HepG2 (cell line): Measurements from ENCODE around the gene STK32C. TPM values are rescaled to one million over a fixed set of nuclear protein-coding genes. Genes with fewer than 3 reads are reported as not detected.

Experiments used
- ATAC-seq: fragments of 200-7000 bp; cut with Tn5 transposase; 3 replicates; pipeline ENCODE4 v1.9.1; 2020; ENCODE audit warnings: mild to moderate bottlenecking, moderate library complexity
- BruUV-seq: library from RNA; stranded (reverse); fragments of 400-500 nt; replicated peaks from 2 replicates; lab custom pipeline; 2021; lab: Mats Ljungman, UMichigan
- CTCF ChIA-PET: fragments of 300-600 bp; formaldehyde crosslinking; extraction: SDS; loops from one replicate; lab custom pipeline; 2021; ENCODE audit warnings: low total read pairs, inconsistent platforms, low intra/inter-chr PET ratio; lab: Yijun Ruan, JAX
- POLR2A ChIA-PET: fragments of 350-600 bp; sonication (Branson Sonifier 250); formaldehyde crosslinking; loops from one replicate; lab custom pipeline; 2020; ENCODE audit warnings: antibody characterized with exemption, inconsistent platforms; lab: Yijun Ruan, JAX
- DNase-seq: peaks from one replicate; pipeline ENCODE4 v3.0.0-alpha.2; 2015; ENCODE audit warnings: low spot score
- FAIRE-seq: peaks from 3 replicates; lab custom pipeline; 2011; peaks lifted over from hg19 to GRCh38; lab: Jason Lieb, UNC
- H2AFZ ChIP-seq: one replicate; pipeline ENCODE4 v1.6.1; 2011; ENCODE audit warnings: low read length, inconsistent platforms
- H3K27ac ChIP-seq: fragments of 300-600 bp; 3 replicates; pipeline ENCODE4 v1.8.0; 2011; ENCODE audit warnings: mixed run types, mild to moderate bottlenecking, mixed read lengths, low read length, inconsistent platforms; ENCODE audit not compliant: insufficient read depth; ENCODE audit errors: extremely low read length
- H3K27me3 ChIP-seq, 2 experiments: fragments of 200-600 bp in 1 of 2; 2 replicates in 1 of 2; 3 replicates in 1 of 2; pipeline versions ENCODE4 v1.6.0 to v1.8.0; 2011; ENCODE audit warnings: low read length in 2 of 2, mild to moderate bottlenecking in 2 of 2, moderate library complexity in 2 of 2, inconsistent platforms in 1 of 2; ENCODE audit not compliant: insufficient read depth in 2 of 2, control insufficient read depth in 1 of 2
- H3K36me3 ChIP-seq, 2 experiments: fragments of 200-600 bp in 1 of 2; replicated peaks in 1 of 2; 2 replicates in 1 of 2; 3 replicates in 1 of 2; pipeline versions ENCODE4 v1.5.1 to v1.8.0; 2011; ENCODE audit warnings: low read length in 2 of 2, inconsistent platforms in 1 of 2; ENCODE audit not compliant: insufficient read depth in 2 of 2, control insufficient read depth in 1 of 2
- H3K4me1 ChIP-seq: 2 replicates; pipeline ENCODE4 v1.5.1; 2012; ENCODE audit warnings: low read length, inconsistent platforms; ENCODE audit not compliant: insufficient read depth
- H3K4me2 ChIP-seq: 2 replicates; pipeline ENCODE4 v1.6.0; 2011; ENCODE audit warnings: low read depth, low read length, inconsistent platforms
- H3K4me3 ChIP-seq, 3 experiments: fragments of 200-600 bp in 1 of 3; sonication (generic), shearing (Covaris generic) in 1 of 3; replicated peaks in 1 of 3; 2 replicates each; pipeline ENCODE4 v1.5.1; 2011 to 2016; ENCODE audit warnings: low read length in 3 of 3, inconsistent platforms in 2 of 3, low read depth in 2 of 3, mild to moderate bottlenecking in 2 of 3, control low read depth in 1 of 3, mixed read lengths in 1 of 3; ENCODE audit not compliant: insufficient read depth in 1 of 3
- H3K79me2 ChIP-seq: one replicate; pipeline ENCODE4 v1.6.1; 2011; ENCODE audit warnings: low read length, inconsistent platforms; ENCODE audit not compliant: insufficient read depth
- H3K9ac ChIP-seq: 2 replicates; pipeline ENCODE4 v1.6.0; 2011; ENCODE audit warnings: mild to moderate bottlenecking, low read depth, low read length, inconsistent platforms; ENCODE audit not compliant: insufficient read depth
- H3K9me3 ChIP-seq: 2 replicates; pipeline ENCODE4 v1.5.1; 2012; ENCODE audit warnings: mild to moderate bottlenecking, low read length
- H4K20me1 ChIP-seq: 2 replicates; pipeline ENCODE4 v1.6.0; 2011; ENCODE audit warnings: inconsistent platforms, mild to moderate bottlenecking, low read length, moderate library complexity; ENCODE audit not compliant: insufficient read depth
- CBFB ChIP-seq: sonication (generic); formaldehyde crosslinking; IDR thresholded peaks from 2 replicates; pipeline ENCODE4 v1.4.0; 2020; ENCODE audit warnings: missing genetic modification reagents
- GLI4 ChIP-seq: sonication (generic); formaldehyde crosslinking; IDR thresholded peaks from 2 replicates; pipeline ENCODE4 v1.5.1; 2020; ENCODE audit warnings: missing genetic modification reagents, mild to moderate bottlenecking, moderate library complexity, borderline replicate concordance
- HDAC2 ChIP-seq: sonication (generic); formaldehyde crosslinking; IDR thresholded peaks from 2 replicates; pipeline ENCODE4 v1.4.0; 2020; ENCODE audit warnings: missing genetic modification reagents
- JUN ChIP-seq: sonication (generic); formaldehyde crosslinking; IDR thresholded peaks from 2 replicates; pipeline ENCODE4 v1.4.0; 2020; ENCODE audit warnings: mild to moderate bottlenecking, missing genetic modification reagents
- MTF1 ChIP-seq: sonication (generic); formaldehyde crosslinking; IDR thresholded peaks from 2 replicates; pipeline ENCODE4 v1.5.0; 2020; ENCODE audit warnings: missing genetic modification reagents
- NFRKB ChIP-seq: fragments of 450-650 bp; IDR thresholded peaks from 2 replicates; pipeline ENCODE4 v1.6.1; 2017
- POGZ ChIP-seq: sonication (generic); formaldehyde crosslinking; IDR thresholded peaks from 2 replicates; pipeline ENCODE4 v1.4.0; 2020; ENCODE audit warnings: mild to moderate bottlenecking, missing genetic modification reagents
- SKIL ChIP-seq: sonication (generic); formaldehyde crosslinking; IDR thresholded peaks from 2 replicates; pipeline ENCODE4 v1.8.0; 2022; ENCODE audit warnings: missing genetic modification reagents, mild to moderate bottlenecking, moderate library complexity, borderline replicate concordance
- WGBS: methylation state at CpG from one replicate; pipeline ENCODE4 v1.1.6; 2017; ENCODE audit warnings: low lambda C conversion rate; 5-methylcytosine and 5-hydroxymethylcytosine counted together
- in situ Hi-C: cut with HindIII; loops from 2 replicates; pipeline ENCODE4 v1.10.0; 2017; ENCODE audit warnings: low pct_unique_long_range_greater_than_20kb; ENCODE audit not compliant: extremely low pct_ligation_motif_present
- intact Hi-C: fragments of 100-400 bp; cut with micrococcal nuclease; formaldehyde crosslinking; loops from one replicate; pipeline ENCODE4 v1.10.0; 2022; ENCODE audit not compliant: unreplicated experiment
- polyA plus RNA-seq, 8 experiments: library from polyadenylated mRNA; depleted of rRNA in 3 of 8; stranded (reverse) in 7 of 8; unstranded in 1 of 8; fragments of >200 nt; fragmentation: Illumina TruSeq in 4 of 8; extraction: Trizol in 4 of 8; gene quantifications; 2 replicates each; pipeline versions ENCODE4 v1.2.1 to v1.2.3, GENCODE V29; 2011 to 2016; ENCODE audit warnings: low read depth in 4 of 8, missing spikeins in 1 of 8, mixed read lengths in 1 of 8; ENCODE audit not compliant: insufficient read depth in 1 of 8
- total RNA-seq, 5 experiments: library from RNA; depleted of rRNA; stranded (reverse); fragments of >200 nt; fragmentation: Illumina TruSeq; extraction: Trizol; gene quantifications; 2 replicates each; pipeline ENCODE4 v1.2.3, GENCODE V29; 2016; ENCODE audit warnings: low read depth in 1 of 5
- TF ChIP-seq, protein P1 (sequence below): sonication (generic); formaldehyde crosslinking; IDR thresholded peaks from one replicate; pipeline ENCODE4 v1.5.1; 2020; ENCODE audit warnings: mild to moderate bottlenecking, missing genetic modification reagents; ENCODE audit errors: not compliant biosample characterization
- TF ChIP-seq, protein P2 (sequence below): IDR thresholded peaks from 2 replicates; pipeline ENCODE4 v1.6.1; 2012; ENCODE audit warnings: low read depth, low read length, improper control_type of control experiment

Gene STK32C
- total and polyA plus RNA-seq, 2 of the 13 experiments (the other 11 are each of a cell fraction or from before 2014, with no cell fraction given), result 10.9 to 19.4 TPM

DNA sequence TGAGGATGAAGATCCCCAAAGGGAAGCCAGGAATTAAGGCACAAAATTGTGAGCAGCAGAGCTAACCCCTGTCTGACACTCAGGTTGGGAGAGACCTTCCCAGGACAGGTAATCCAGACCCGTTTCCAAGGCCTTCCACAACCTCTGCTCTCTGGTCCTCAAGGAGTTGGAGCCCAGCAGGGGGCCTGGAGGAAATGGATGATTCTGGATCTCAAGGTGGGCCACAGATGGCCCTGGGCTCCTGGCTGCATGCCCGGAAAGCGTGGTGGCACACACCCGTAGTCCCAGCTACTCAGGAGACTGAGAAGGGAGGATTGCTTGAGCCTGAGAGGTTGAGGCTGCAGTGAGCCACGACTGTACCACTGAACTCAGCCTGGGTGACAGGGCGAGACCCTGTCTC lies 78.7 kb downstream of the STK32C start:
- TF ChIP-seq POGZ, result no peak
- TF ChIP-seq, protein P1, sequence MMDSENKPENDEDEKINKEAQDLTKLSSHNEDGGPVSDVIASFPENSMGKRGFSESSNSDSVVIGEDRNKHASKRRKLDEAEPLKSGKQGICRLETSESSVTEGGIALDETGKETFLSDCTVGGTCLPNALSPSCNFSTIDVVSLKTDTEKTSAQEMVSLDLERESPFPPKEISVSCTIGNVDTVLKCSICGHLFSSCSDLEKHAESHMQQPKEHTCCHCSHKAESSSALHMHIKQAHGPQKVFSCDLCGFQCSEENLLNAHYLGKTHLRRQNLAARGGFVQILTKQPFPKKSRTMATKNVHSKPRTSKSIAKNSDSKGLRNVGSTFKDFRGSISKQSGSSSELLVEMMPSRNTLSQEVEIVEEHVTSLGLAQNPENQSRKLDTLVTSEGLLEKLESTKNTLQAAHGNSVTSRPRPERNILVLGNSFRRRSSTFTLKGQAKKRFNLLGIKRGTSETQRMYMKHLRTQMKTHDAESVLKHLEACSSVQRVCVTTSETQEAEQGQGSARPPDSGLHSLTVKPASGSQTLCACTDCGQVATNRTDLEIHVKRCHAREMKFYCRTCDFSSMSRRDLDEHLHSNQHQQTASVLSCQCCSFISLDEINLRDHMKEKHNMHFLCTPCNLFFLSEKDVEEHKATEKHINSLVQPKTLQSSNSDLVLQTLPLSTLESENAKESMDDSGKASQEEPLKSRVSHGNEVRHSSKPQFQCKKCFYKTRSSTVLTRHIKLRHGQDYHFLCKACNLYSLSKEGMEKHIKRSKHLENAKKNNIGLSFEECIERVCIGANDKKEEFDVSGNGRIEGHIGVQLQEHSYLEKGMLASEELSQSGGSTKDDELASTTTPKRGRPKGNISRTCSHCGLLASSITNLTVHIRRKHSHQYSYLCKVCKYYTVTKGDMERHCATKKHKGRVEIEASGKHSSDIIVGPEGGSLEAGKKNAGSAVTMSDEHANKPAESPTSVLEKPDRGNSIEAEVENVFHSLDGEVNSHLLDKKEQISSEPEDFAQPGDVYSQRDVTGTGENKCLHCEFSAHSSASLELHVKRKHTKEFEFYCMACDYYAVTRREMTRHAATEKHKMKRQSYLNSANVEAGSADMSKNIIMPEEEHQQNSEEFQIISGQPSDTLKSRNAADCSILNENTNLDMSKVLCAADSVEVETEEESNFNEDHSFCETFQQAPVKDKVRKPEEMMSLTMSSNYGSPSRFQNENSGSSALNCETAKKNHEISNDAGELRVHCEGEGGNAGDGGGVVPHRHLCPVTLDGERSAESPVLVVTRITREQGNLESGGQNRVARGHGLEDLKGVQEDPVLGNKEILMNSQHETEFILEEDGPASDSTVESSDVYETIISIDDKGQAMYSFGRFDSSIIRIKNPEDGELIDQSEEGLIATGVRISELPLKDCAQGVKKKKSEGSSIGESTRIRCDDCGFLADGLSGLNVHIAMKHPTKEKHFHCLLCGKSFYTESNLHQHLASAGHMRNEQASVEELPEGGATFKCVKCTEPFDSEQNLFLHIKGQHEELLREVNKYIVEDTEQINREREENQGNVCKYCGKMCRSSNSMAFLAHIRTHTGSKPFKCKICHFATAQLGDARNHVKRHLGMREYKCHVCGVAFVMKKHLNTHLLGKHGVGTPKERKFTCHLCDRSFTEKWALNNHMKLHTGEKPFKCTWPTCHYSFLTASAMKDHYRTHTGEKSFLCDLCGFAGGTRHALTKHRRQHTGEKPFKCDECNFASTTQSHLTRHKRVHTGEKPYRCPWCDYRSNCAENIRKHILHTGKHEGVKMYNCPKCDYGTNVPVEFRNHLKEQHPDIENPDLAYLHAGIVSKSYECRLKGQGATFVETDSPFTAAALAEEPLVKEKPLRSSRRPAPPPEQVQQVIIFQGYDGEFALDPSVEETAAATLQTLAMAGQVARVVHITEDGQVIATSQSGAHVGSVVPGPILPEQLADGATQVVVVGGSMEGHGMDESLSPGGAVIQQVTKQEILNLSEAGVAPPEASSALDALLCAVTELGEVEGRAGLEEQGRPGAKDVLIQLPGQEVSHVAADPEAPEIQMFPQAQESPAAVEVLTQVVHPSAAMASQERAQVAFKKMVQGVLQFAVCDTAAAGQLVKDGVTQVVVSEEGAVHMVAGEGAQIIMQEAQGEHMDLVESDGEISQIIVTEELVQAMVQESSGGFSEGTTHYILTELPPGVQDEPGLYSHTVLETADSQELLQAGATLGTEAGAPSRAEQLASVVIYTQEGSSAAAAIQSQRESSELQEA (CRISPR knock-in tag), result no peak
- no peak for TF ChIP-seq SKIL (CRISPR knock-in tag)
- TF ChIP-seq GLI4, result no peak
- no peak for TF ChIP-seq CBFB (CRISPR knock-in tag)
- TF ChIP-seq MTF1 (CRISPR knock-in tag), result no peak
- TF ChIP-seq, protein P2, sequence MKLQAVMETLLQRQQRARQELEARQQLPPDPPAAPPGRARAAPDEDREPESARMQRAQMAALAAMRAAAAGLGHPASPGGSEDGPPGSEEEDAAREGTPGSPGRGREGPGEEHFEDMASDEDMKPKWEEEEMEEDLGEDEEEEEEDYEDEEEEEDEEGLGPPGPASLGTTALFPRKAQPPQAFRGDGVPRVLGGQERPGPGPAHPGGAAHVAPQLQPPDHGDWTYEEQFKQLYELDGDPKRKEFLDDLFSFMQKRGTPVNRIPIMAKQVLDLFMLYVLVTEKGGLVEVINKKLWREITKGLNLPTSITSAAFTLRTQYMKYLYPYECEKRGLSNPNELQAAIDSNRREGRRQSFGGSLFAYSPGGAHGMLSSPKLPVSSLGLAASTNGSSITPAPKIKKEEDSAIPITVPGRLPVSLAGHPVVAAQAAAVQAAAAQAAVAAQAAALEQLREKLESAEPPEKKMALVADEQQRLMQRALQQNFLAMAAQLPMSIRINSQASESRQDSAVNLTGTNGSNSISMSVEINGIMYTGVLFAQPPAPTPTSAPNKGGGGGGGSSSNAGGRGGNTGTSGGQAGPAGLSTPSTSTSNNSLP, result no peak
- no peak for TF ChIP-seq NFRKB
- TF ChIP-seq JUN (CRISPR knock-in tag), result no peak
- TF ChIP-seq HDAC2 (CRISPR knock-in tag), result no peak
- TF ChIP-seq, all 625 proteins: peak for 0
- no peak overlapping the region for H3K27ac ChIP-seq
- WGBS, result 88% methylated on average over 6 of the region's 6 CpGs
- no peaks in the 10 kb centered on the region for H3K9me3 ChIP-seq
- FAIRE-seq, result no peak
- no peak for DNase-seq
- H3K9ac ChIP-seq, result no peak overlapping the region
- H3K36me3 ChIP-seq, result no peaks in the 10 kb centered on the region
- ATAC-seq, result no peak
- intact Hi-C loops (no loop called here), in situ Hi-C loops (no loop called here)
- H3K4me2 ChIP-seq, result no peak overlapping the region
- H2AFZ ChIP-seq, result no peak overlapping the region
- no peaks in the 10 kb centered on the region for H4K20me1 ChIP-seq
- H3K4me3 ChIP-seq, result no peak overlapping the region
- no peaks in the 10 kb centered on the region for H3K4me1 ChIP-seq
- no TSS peak for BruUV-seq
- POLR2A ChIA-PET, result no interaction called here
- H3K79me2 ChIP-seq, result no peaks in the 10 kb centered on the region
- CTCF ChIA-PET, result no interaction called here
- H3K27me3 ChIP-seq, result no peaks in the 10 kb centered on the region
